Activated CD8-positive, alpha-beta memory T cell treated with anti-CD3 and anti-CD28 coated beads, Interleukin-2, amount 50 U/mL, for 4 hours (primary cell): Measurements from ENCODE around the gene PNPLA1.

Experiments used
- DNase-seq: peaks from one replicate; pipeline ENCODE4 v3.0.0-alpha.2; 2020

PNPLA1 gene, protein sequence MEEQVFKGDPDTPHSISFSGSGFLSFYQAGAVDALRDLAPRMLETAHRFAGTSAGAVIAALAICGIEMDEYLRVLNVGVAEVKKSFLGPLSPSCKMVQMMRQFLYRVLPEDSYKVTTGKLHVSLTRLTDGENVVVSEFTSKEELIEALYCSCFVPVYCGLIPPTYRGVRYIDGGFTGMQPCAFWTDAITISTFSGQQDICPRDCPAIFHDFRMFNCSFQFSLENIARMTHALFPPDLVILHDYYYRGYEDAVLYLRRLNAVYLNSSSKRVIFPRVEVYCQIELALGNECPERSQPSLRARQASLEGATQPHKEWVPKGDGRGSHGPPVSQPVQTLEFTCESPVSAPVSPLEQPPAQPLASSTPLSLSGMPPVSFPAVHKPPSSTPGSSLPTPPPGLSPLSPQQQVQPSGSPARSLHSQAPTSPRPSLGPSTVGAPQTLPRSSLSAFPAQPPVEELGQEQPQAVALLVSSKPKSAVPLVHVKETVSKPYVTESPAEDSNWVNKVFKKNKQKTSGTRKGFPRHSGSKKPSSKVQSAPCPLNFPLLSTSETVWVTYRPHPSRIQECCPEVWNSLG

DNA sequence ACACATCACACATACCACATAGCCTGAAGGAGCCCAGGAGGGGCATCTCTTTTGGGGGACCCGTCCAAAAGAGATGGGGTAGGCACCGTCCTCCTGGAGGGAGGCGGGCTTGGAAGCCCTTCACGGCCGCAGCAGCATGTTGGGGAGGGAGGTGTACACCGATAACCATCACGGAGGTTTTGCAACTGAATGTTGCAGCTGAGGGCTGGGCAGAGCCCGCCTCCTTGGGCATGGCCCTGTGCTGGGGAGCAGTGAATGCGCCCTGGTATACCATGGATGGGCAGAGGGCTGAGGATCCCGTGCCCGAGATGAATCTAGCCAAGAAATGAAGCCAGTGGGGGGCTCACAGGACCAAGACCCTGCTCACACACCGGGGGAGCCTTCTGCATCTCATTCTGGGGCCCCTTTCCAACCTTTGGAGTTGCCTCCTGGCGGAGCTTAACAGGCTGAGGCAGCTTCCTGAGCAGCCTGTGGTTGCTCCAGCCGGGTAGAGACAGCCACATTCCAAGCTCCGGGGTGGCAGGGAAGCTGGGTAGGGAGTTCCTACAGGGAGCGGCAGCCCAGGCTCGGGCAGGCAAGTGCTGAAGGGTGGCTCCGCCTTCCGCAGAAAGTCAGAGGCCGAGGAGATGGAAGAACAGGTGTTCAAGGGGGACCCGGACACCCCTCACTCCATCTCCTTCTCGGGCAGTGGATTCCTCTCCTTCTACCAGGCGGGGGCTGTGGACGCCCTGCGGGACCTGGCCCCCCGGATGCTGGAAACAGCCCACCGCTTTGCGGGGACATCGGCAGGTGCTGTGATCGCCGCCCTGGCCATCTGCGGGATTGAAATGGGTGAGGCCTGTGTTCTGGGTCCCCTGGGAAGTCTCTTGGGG lies at the start of gene PNPLA1:
Gene PNPLA1, plus strand, starts transcription at position 227 of the 872 bp plus-strand sequence. Its CDS starts 400 bp downstream, at position 627.
- DNase-seq: no peak

DNA sequence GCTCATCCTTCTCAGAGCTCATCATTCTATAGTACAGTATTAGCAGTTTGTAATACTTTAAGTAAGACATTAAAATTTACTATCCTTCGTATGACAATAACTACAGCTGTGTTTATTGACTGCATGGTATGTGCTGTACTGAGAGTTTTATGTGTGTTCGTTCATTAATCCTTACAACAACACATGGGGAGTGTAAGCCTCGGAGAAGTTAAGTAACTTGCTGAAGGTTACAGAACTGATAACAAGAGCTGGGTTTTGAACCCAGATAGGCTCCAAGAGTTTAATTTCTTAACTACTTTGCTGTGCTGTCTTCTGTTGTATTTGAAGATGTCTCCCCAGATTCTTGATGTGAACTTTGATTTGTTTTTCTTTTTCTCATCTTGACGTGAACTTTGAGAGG lies 49.6 kb upstream of the PNPLA1 start:
- no peak for DNase-seq

DNA sequence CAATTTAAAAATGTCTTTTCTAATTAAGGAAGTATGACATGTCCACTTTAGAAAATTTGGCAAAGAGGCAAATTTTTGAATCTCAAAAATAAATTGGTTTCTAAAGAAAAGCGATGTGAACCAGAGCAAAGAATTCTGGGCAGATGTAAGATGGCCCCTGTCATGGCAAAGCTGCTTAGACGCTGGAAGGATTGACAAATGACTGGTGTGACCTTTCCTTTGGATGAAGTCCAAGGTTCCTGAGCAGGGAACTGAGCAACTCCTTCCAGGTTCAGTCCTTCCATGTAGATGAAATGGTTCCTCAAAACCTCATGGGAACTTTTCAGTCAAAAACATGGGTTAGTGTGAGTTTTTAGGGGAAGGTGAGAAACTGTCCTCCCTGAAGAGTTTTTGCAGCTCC lies 48.2 kb upstream of the PNPLA1 start:
- no peak for DNase-seq

DNA sequence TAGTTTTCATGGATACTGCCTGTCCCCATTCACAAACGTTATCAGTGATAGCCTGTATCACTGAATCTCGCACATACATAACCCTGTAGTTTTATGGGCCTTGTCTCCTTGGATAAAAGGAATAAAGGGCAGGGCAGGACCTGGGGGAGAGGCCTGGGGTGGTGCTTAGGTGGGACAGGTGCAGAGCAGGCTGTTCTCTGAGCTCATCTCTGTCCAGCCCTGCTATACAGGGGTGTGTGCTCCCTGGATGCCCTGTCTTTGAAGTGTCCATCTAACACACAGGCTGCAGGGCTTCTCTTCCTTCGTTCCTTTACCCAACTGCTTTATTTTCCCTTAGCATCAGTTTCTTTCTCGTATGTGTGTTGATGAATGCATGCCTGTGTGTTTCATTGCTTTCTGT lies 46.9 kb upstream of the PNPLA1 start:
- no peak for DNase-seq

DNA sequence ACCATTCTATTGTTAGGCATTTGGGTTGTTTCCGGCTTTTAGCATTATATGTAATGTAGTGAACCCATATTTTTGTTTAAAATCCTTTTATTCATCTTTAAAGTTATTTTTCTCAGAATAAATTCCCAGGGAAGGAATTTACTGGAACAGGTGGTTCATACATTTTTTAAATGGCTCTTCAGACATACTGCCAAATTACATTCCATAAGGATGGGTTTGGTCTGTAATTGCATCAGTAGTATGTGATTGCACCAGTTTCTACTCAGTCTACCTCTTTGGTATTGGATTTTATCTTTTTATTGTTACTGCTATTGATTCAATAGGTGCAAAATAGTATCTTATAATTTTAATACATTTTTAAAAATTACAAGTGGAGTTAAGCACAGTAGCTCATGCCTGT lies 46.2 kb upstream of the PNPLA1 start:
- DNase-seq: no peak

DNA sequence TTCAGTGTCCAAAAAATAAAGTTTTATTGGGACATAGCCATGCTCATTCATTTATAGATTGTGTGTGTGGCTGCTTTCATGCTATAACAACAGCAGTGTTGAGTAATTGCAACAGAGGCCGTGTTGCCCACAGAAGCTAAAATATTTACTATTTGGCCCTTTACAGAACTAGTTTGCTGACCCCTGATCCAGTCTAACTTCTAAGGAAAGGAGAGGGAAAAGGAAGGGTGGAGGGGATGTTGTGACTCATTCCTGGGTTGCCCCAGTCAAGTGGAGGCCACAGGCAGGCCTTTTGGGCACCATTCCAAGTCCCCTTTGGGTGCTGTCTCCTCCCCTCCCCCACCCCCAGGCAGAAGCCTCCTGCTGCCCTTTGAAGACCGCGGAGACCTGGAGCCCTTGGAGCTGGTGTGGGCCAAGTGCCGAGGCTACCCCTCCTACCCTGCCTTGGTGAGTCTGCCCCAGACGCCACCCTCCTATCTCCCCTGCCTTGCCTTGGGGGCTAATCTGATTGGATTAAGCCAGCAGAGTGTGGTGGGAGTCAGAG lies 44.9 kb upstream of the PNPLA1 start:
- DNase-seq: no peak

DNA sequence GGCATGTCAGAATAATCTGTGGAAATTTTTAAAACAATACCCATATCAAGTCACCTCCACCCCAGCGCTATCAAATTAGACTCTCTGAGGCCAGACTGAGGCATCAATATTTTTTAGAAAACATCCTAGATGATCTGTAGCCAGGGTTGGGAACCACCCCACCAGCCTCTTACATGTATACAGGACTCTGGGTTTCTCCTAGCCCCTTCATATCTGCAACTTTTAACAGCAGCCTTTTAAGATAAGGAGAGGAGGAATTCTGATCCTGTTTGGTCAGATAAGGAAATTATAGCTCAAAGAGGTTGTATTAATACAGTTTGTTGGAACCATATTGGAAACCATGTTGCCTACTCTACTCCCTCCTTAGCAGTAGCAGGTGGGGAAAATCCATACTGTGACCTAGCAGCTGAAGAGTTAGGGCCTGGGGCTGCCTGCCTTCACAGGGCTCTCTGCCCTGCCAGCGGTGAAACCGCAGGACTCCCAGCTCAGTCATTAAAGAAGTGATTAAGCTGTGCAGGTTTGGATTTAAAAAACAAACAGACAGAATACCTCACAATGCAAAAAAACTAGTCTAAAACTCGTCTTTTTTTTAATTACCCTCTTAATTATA lies 43.3 kb upstream of the PNPLA1 start:
- no peak for DNase-seq

DNA sequence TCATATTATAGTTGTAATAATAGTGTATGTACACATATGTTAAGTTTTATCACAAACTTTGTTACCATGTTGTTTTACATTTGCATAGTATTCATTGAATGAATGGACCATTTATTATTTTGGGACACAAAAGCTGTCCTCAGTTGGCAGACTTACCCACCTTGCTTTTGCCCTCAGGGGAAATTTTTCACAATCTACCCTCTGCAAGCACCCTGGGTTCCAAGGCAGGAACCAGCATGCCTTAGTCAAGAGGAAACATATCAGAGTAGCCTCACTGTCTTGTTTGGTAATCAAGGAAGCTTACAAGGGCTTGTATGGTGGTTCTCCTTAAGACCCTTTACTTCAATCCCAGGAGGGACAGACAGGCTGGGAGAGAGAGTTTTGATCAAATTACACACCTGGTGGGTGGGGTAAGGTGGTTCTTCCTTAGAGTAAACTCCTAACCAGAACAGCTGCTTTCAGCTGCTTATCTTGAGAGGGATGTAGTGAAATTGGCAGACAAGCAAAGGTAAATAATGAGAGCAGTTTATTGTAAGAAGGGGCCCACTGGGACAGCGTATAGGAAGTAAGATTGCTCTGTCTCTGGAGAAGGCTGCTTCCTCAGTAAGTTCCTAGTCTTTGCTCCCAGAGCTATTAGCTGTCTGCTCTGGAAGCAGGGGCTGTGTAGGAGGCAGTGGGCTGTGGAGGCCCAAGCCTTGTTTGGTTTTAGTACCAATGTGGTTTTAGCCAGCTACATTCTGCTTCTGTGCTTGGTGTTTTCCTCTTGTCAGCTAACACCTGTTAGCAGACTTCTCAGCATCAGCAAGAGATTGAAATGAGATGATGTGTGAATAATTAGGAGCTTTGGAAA lies 42.3 kb upstream of the PNPLA1 start:
- no peak for DNase-seq

DNA sequence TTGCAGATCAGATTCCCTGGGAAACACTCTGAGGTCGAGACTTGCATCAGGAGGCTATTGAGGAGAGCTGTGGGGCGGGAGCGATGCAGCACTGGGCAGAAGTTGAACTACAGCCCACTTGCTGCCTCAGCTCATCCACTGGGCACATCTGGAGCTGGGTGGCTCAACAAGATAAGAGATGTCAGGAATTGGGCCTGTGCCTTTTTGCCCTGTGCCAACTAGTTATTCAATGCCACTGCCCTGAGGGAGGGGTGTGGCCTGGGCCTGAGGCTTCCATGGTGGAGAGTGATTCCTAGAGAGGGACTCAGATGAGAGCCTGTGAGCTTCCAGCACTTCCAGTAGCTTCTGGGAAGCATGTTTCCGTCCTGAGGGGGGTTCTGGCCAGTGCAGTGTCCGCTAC lies 40.6 kb upstream of the PNPLA1 start:
- no peak for DNase-seq

DNA sequence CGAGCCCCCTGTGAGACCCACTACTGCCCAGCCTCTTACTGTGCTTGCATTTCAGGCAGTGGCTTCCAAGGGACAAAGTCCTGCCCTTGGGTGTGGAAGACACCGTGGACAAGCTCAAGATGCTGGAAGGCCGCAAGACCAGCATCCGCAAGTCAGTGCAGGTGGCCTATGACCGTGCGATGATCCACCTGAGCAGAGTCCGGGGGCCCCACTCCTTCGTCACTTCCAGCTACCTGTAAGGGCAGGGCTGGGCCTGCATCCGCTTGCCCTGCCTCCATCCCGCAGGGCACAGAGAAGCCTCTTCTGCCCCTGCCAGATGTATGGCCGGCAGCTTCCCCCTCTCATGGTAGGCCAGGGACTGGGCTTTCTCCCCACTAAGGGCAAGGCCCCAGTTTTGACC lies 39.5 kb upstream of the PNPLA1 start:
- DNase-seq: no peak

DNA sequence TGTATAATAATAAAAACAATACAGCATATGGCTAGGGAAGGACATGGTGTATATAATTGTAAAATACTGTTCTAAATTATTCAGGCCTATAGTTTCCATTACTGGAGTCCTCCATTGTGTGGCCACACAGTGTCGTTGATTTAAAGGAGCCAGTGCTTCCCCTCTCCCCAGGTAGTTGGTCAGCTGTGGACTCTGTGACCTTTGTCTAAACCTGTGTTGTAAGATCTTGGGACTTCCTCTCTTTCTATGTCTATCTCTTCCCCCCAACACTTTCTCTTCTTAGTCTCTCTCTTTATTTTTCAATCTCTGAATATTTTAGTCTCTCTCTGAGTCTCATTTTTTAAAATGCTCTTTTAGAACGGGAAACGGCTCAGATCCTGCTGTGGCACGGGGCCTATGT lies 37.7 kb upstream of the PNPLA1 start:
- no peak for DNase-seq

DNA sequence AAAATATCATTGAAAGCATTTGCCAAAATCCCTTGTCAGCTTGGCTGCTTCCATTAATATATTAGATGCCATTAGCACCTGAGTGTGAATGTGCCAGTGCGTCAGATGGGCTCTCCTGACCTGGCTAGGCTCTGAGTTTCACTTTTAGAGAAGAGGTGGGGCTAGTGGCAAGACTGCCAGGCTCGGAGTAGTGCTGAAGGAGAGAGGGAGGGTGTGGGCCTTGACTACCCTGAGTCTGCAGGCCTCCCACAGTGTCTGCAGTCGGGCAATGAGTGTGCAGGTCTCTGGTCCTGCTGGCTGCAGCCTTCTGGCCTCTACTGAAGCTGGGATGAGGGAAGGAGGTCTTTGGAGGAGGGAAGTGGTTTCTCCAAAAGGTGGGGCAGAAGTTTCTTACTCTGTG lies 34.6 kb upstream of the PNPLA1 start:
- no peak for DNase-seq

DNA sequence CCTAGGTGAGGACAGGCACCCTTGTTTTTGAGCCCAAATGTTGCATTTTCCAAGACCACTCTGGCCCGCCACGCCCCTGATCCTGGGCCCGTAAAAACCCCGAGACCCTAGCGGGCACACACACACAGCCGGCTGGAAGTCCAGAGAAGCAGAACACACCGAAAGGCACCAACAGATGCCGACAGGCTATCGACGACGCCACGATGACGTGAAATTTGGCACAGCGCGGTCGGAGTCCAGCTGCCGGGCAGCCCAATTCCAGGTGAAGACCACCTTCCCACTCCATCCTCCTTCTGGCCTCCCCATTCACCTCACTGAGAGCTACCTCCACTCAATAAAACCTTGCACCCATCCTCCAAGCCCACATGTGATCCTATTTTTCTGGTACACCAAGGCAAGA lies 34.0 kb upstream of the PNPLA1 start:
- DNase-seq: no peak

DNA sequence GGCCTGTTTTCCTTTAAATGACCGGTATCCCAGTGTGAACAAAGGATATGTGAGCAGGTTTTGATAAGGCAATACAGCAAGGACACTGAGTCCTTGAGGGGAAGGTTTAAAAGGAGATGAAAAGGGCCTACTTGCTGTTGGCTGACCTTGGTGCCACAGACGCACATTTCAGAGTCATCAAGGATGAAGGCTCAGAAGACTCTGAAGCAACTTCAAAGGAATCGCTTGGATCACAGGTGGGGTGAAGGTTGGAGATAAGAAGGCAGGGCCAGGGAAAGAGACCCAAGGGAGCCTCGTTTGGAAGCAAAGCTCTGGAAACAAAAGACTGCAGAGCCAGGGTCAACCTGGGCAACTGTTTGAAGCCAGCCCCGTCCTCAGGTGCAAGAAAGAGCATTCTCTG lies 30.1 kb upstream of the PNPLA1 start:
- no peak for DNase-seq

DNA sequence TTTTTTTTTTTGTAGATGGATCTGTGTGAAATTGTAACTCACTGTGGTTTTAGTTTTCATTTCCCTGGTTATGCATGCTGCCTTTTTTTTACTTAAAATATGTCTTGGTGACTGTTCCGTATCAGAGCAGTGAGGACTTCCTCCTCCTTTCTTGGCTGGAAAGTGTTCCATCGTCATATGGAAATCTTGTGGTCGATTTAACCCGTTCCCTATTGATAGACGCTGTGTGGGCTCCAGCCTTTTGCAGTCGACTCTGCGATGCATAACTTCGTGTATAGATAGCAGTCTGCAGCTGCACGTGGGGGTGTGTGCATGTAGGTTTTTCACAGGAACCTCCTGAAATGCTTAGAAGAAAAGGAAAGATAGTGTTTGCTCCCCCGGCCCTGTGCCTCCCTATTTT lies 28.1 kb upstream of the PNPLA1 start:
- no peak for DNase-seq

DNA sequence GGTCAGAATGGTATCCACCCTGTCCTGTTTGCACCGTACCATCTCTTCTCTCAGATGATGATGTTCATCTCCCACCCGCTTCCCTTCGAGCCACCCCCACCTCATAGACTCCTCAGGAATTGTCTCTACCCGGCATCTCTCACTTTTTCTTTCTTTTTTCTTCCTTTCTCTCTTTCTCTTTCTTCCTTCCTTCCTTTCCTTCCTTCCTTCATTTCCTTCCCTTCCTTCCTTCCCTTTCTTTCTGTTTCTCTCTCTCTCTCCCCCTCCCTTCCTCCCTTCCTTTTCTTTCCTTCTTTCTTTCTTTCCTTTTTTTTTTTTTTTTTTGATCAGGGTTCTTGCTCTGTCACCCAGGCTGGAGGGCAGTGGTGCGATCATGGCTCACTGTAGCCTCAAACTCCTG lies 27.7 kb upstream of the PNPLA1 start:
- no peak for DNase-seq

DNA sequence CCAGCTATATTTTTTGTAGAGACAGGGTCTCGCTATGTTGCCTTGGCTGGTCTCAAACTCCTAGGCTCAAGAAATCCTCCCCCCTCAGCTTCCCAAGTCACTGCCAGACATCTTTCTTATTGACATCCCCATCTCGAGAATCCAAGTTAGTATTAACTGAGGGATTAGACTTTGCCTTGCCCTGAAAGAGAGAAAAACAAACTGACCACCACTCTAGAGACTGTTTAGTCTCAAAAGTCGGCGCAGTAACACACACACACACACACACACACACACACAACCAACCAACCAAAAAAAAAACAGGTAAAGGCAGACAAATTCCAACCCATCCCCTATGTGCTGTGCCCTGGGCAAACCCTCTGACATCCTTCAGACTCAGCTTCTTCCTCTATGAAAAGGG lies 27.2 kb upstream of the PNPLA1 start:
- DNase-seq: no peak

DNA sequence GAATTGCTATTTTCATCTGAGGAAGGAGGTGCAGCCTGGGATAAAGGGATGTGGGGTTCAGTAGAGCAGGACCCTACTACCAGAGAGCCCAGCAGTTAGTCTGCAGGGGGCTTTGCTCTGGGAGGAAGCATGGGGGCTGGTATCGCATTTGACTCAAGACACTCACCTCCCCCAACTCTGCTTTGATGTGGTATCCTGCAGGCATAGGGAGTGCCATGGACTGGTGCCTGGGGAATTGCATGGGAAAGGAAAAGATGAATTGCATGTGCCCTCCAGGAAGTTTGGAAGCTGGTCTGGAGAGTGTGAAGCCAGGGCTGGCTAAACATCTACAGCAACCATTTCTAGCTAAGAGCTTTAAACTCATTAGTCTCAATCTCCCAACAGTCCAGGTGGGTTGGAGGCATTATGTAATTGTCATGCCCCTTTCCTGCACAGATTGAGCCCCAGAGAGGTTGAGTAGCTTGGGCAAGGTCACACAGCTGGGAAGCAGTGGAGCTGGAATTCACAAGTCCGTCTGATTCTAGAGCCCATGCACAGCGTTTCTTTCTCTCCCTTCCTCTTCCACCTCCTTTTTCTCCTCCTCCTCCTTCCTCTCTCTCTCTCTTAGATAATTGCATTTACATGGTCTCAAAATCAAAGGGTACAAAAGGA lies 26.2 kb upstream of the PNPLA1 start:
- DNase-seq: no peak

DNA sequence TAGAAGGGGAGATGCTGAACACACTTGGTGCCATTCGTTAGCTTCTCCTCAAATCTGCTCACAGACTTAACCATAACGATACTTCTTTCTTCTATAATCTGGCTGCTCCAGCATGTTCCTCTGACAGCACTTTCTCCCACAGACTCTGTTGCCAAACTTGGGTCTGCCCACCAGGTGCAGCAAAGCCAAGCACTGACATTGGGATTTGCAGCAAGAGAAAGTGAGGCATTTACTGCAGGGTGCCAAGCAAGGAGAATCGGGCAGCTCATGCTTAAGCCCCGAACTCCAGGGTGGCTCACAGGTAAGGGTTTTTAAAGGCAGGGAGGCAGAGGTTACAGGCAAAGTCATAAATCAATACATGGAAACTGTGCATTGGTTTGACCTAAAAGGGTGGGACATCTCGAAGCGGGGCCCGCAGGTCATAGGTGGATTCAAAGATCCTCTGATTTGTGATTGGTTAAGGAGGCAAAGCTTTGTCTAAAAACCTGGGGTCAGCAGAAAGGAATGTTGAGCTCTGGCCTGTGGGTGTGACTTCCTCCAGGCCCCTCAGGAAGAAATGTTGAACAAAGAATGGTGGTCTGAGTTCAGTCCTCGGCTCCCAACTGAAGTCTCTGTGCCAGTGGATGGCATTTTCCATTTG lies 25.1 kb upstream of the PNPLA1 start:
- DNase-seq: no peak

DNA sequence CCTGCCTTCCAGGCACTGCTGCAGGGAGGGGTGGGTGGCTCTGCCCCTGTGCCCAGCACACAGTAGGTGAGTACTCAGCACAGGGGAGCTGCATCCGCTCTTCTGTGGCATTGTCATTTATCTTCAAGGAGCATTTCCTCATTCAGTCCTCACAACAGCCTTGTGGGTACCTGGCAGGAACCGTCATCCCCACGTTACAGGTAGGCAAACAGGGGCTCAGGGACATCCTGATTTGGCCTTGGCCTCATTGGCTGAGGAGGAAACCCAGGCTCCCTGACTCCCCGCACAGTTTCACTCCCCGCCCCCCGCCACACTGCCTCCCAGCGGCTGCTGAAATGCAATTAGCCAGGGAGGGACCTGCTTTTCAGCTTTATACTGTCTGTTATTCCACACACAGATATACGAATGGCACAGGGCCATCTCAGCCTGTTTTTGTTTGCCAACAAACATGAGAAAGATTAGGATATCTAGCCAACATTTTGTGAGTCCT lies 24.2 kb upstream of the PNPLA1 start:
- no peak for DNase-seq
